HEK293 (cell line): ENCODE measurements around the gene UBE4B.
"Not testable (repeated sequence)": the region's sequence is repeated elsewhere in the genome, so short reads cannot be mapped to it uniquely, and the experiment has no call there.

Source experiments
- CTCF ChIA-PET: fragments of 350-600 bp; formaldehyde crosslinking; extraction: SDS; loops from one replicate; lab custom pipeline; 2021; ENCODE audit warnings: antibody characterized with exemption; lab: Yijun Ruan, JAX
- POLR2A ChIA-PET: fragments of 300-600 bp; formaldehyde crosslinking; extraction: SDS; loops from one replicate; lab custom pipeline; 2020; ENCODE audit warnings: antibody characterized with exemption, inconsistent platforms; lab: Yijun Ruan, JAX
- H3K27ac ChIP-seq: fragments of 200-500 bp; sonication (Bioruptor generic); 2 replicates; pipeline ENCODE4 v1.5.1; 2014; ENCODE audit warnings: low read depth, low read length, control low read depth, inconsistent platforms; ENCODE audit errors: extremely low read depth
- H3K36me3 ChIP-seq, 2 experiments: fragments of 200-500 bp in 1 of 2; sonication (Bioruptor generic) in 1 of 2; 1 replicate in 1 of 2; 2 replicates in 1 of 2; pipeline ENCODE4 v1.5.1; 2014 to 2017; ENCODE audit warnings: inconsistent platforms in 2 of 2, low read length in 2 of 2; ENCODE audit not compliant: control insufficient read depth in 2 of 2, insufficient read depth in 1 of 2
- H3K4me1 ChIP-seq: fragments of 200-500 bp; sonication (Bioruptor generic); 2 replicates; pipeline ENCODE4 v1.5.1; 2014; ENCODE audit warnings: mild to moderate bottlenecking, low read length, inconsistent platforms; ENCODE audit not compliant: control insufficient read depth, insufficient read depth
- H3K4me3 ChIP-seq: 2 replicates; pipeline ENCODE4 v1.5.1; 2011; ENCODE audit warnings: low read depth, mild to moderate bottlenecking, control low read depth, low read length, moderate library complexity
- H3K9me3 ChIP-seq: fragments of 200-500 bp; sonication (Bioruptor generic); 2 replicates; pipeline ENCODE4 v1.5.1; 2014; ENCODE audit warnings: low read depth, low read length, inconsistent platforms; ENCODE audit not compliant: control insufficient read depth, insufficient read depth
- FEZF1 ChIP-seq: fragments of 450-650 bp; formaldehyde crosslinking; IDR thresholded peaks from 2 replicates; pipeline ENCODE4 v1.5.1; 2016; ENCODE audit warnings: missing biosample characterization, missing genetic modification characterization
- GFI1B ChIP-seq: fragments of 450-650 bp; formaldehyde crosslinking; IDR thresholded peaks from 2 replicates; pipeline ENCODE4 v1.5.1; 2016; ENCODE audit warnings: missing biosample characterization, missing genetic modification characterization
- GLI2 ChIP-seq: fragments of 450-650 bp; formaldehyde crosslinking; IDR thresholded peaks from 2 replicates; pipeline ENCODE4; 2017; ENCODE audit warnings: missing biosample characterization, missing genetic modification characterization, low read depth, borderline replicate concordance
- SCRT1 ChIP-seq: fragments of 450-650 bp; formaldehyde crosslinking; IDR thresholded peaks from 2 replicates; pipeline ENCODE4 v1.5.1; 2016; ENCODE audit warnings: missing biosample characterization, missing genetic modification characterization, borderline replicate concordance
- ZBTB8A ChIP-seq: fragments of 450-650 bp; formaldehyde crosslinking; IDR thresholded peaks from 2 replicates; pipeline ENCODE4 v1.5.1; 2016; ENCODE audit warnings: missing biosample characterization, missing genetic modification characterization
- ZEB2 ChIP-seq: fragments of 450-650 bp; formaldehyde crosslinking; IDR thresholded peaks from 2 replicates; pipeline ENCODE4 v1.5.1; 2016; ENCODE audit warnings: missing biosample characterization, missing genetic modification characterization
- ZIC2 ChIP-seq: fragments of 450-650 bp; formaldehyde crosslinking; IDR thresholded peaks from 2 replicates; pipeline ENCODE4 v1.5.1; 2016; ENCODE audit warnings: missing biosample characterization, missing genetic modification characterization
- ZNF121 ChIP-seq: fragments of 450-650 bp; formaldehyde crosslinking; IDR thresholded peaks from 2 replicates; pipeline ENCODE4 v1.5.1; 2016; ENCODE audit warnings: missing biosample characterization, missing genetic modification characterization
- ZNF140 ChIP-seq: fragments of 450-650 bp; formaldehyde crosslinking; IDR thresholded peaks from 2 replicates; pipeline ENCODE4 v1.5.1; 2016; ENCODE audit warnings: missing biosample characterization, missing genetic modification characterization
- ZNF157 ChIP-seq: fragments of 450-650 bp; formaldehyde crosslinking; IDR thresholded peaks from 2 replicates; pipeline ENCODE4 v1.5.1; 2016; ENCODE audit warnings: missing biosample characterization, missing genetic modification characterization
- ZNF341 ChIP-seq: fragments of 450-650 bp; formaldehyde crosslinking; IDR thresholded peaks from 2 replicates; pipeline ENCODE4; 2016; ENCODE audit warnings: low read depth, missing biosample characterization, missing genetic modification characterization
- ZNF350 ChIP-seq: fragments of 450-650 bp; formaldehyde crosslinking; IDR thresholded peaks from 2 replicates; pipeline ENCODE4 v1.5.0; 2017; ENCODE audit warnings: missing biosample characterization, mild to moderate bottlenecking, missing genetic modification characterization
- ZNF510 ChIP-seq: fragments of 450-650 bp; formaldehyde crosslinking; IDR thresholded peaks from 2 replicates; pipeline ENCODE4 v1.5.1; 2018; ENCODE audit warnings: mild to moderate bottlenecking, missing genetic modification characterization, missing biosample characterization; ENCODE audit not compliant: insufficient replicate concordance
- ZNF521 ChIP-seq: fragments of 450-650 bp; formaldehyde crosslinking; IDR thresholded peaks from 2 replicates; pipeline ENCODE4 v1.5.1; 2017; ENCODE audit warnings: missing biosample characterization, mild to moderate bottlenecking, missing genetic modification characterization
- ZNF549 ChIP-seq: fragments of 450-650 bp; IDR thresholded peaks from 2 replicates; pipeline ENCODE4 v1.5.1; 2018; ENCODE audit warnings: missing biosample characterization, missing genetic modification characterization, mild to moderate bottlenecking, inconsistent platforms, moderate library complexity
- ZNF596 ChIP-seq: fragments of 450-650 bp; IDR thresholded peaks from 2 replicates; pipeline ENCODE4 v1.5.0; 2018; ENCODE audit warnings: missing biosample characterization, mild to moderate bottlenecking, missing genetic modification characterization, moderate library complexity
- ZNF623 ChIP-seq: fragments of 450-650 bp; formaldehyde crosslinking; IDR thresholded peaks from 2 replicates; pipeline ENCODE4 v1.5.1; 2016; ENCODE audit warnings: missing biosample characterization, missing genetic modification characterization
- ZNF624 ChIP-seq: fragments of 450-650 bp; formaldehyde crosslinking; IDR thresholded peaks from 2 replicates; pipeline ENCODE4 v1.5.1; 2017; ENCODE audit warnings: missing biosample characterization, missing genetic modification characterization
- ZNF776 ChIP-seq: fragments of 450-650 bp; formaldehyde crosslinking; IDR thresholded peaks from 2 replicates; pipeline ENCODE4 v1.5.0; 2017; ENCODE audit warnings: missing biosample characterization, missing genetic modification characterization, borderline replicate concordance
- TF ChIP-seq, protein P1 (sequence below): fragments of 450-650 bp; formaldehyde crosslinking; IDR thresholded peaks from 2 replicates; pipeline ENCODE4 v1.5.1; 2016; ENCODE audit warnings: missing biosample characterization, missing genetic modification characterization
- TF ChIP-seq, protein P2 (sequence below): fragments of 450-650 bp; formaldehyde crosslinking; IDR thresholded peaks from 2 replicates; pipeline ENCODE4 v1.5.1; 2017; ENCODE audit warnings: missing biosample characterization, missing genetic modification characterization
- TF ChIP-seq, protein P3 (sequence below): fragments of 450-650 bp; formaldehyde crosslinking; IDR thresholded peaks from 2 replicates; pipeline ENCODE4 v1.5.1; 2016; ENCODE audit warnings: missing biosample characterization, missing genetic modification characterization, low read depth

The UBE4B gene

GRCh38 chr1:10205206-10205605 lies 172.4 kb downstream of the UBE4B start:
- POLR2A ChIA-PET, result not testable (repeated sequence)
- CTCF ChIA-PET, result interaction anchor here (0.6 kb wide), 1 partner anchor 265 kb away, joined by 5 read pairs; no protein-coding TSS in a partner anchor
- TF ChIP-seq ZNF121, result peak; percentile 49

GRCh38 chr1:10207810-10208209 lies 175.1 kb downstream of the UBE4B start:
- TF ChIP-seq ZBTB8A (tag by site-specific recombination) (no peak), ZNF341 (no peak), ZNF596 (tag by site-specific recombination) (no peak), ZNF350 (tag by site-specific recombination) (no peak), ZNF521 (no peak), ZNF121 (no peak)
- H3K4me1 ChIP-seq, result peaks cover 4% of the 10 kb centered on the region
- ChIA-PET POLR2A (no interaction called here), CTCF (interaction anchor here (0.6 to 3.4 kb wide), 3 partner anchors 42 to 131 kb away, joined by 3 to 25 read pairs (median 3); no protein-coding TSS in a partner anchor)
- no peaks in the 10 kb centered on the region for H3K9me3 ChIP-seq
- H3K36me3 ChIP-seq, result no peaks in the 10 kb centered on the region
- no peak overlapping the region for H3K27ac ChIP-seq
- no peak overlapping the region for H3K4me3 ChIP-seq

More at GRCh38 chr1:10205206-10205605, 172.4 kb downstream of the UBE4B start:
- H3K4me1 ChIP-seq, H3K9me3 ChIP-seq, H3K27ac ChIP-seq, H3K4me3 ChIP-seq, H3K36me3 ChIP-seq: not testable (repeated sequence)

DNA sequence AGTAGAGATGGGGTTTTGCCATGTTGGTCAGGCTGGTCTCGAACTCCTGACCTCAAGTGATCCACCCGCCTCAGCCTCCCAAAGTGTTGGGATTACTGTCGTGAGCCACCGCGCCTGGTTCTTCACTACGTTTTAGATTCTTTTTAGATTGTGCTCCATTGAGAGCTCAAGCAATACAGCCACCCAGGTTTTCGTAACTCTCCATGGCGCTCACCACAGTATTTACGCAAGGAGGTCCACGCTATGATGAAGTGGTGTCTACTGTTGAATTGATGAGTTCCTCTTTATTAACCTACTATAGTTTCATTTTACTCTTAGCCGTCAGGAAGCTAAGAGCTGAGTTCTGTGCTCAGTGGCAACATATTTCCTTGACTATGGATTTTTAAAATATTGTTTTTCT lies 175.8 kb downstream of the UBE4B start:
- POLR2A ChIA-PET, result interaction anchor here (1.8 to 2.6 kb wide), 2 partner anchors 175 to 265 kb away, joined by 6 to 13 read pairs; partner anchors contain the start of genes LZIC, NMNAT1 and UBE4B
- Histone ChIP-seq H3K36me3 (no peaks in the 10 kb centered on the region), H3K27ac (no peak overlapping the region), H3K4me3 (no peak overlapping the region), H3K9me3 (no peaks in the 10 kb centered on the region), H3K4me1 (peaks cover 11% of the 10 kb centered on the region)
- CTCF ChIA-PET, result interaction anchor here (0.6 to 3.4 kb wide), 8 partner anchors 11 to 130 kb away, joined by 3 to 25 read pairs (median 3); no protein-coding TSS in a partner anchor
- TF ChIP-seq ZIC2, result no peak
- no peak for TF ChIP-seq ZNF776
- no peak for TF ChIP-seq ZNF140 (tag by site-specific recombination)
- no peak for TF ChIP-seq ZNF510 (tag by site-specific recombination)
- TF ChIP-seq SCRT1 (tag by site-specific recombination), result no peak
- TF ChIP-seq, protein P1, sequence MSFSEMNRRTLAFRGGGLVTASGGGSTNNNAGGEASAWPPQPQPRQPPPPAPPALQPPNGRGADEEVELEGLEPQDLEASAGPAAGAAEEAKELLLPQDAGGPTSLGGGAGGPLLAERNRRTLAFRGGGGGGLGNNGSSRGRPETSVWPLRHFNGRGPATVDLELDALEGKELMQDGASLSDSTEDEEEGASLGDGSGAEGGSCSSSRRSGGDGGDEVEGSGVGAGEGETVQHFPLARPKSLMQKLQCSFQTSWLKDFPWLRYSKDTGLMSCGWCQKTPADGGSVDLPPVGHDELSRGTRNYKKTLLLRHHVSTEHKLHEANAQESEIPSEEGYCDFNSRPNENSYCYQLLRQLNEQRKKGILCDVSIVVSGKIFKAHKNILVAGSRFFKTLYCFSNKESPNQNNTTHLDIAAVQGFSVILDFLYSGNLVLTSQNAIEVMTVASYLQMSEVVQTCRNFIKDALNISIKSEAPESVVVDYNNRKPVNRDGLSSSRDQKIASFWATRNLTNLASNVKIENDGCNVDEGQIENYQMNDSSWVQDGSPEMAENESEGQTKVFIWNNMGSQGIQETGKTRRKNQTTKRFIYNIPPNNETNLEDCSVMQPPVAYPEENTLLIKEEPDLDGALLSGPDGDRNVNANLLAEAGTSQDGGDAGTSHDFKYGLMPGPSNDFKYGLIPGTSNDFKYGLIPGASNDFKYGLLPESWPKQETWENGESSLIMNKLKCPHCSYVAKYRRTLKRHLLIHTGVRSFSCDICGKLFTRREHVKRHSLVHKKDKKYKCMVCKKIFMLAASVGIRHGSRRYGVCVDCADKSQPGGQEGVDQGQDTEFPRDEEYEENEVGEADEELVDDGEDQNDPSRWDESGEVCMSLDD (tag by site-specific recombination), result no peak
- TF ChIP-seq ZEB2 (tag by site-specific recombination), result no peak
- TF ChIP-seq ZNF549 (tag by site-specific recombination), result no peak

DNA sequence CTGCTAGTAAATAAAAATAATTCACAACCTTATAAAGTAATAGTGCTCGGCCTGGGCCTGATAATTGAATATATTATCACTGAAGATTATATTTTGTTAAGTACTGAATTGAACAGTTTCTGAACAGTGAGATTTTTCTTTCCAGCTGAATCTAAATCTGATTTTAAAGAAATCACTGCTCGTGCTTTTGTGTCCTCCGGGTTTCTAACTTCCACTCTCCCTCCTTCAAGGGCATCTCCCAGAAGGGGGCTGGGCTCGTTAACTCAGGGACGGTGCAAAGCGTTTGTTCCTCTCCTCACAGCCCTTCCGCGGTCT lies 176.8 kb downstream of the UBE4B start:
- POLR2A ChIA-PET, result interaction anchor here (1.0 to 2.6 kb wide), 11 partner anchors 8 to 266 kb away, joined by 3 to 13 read pairs (median 3); partner anchors contain the start of genes LZIC, NMNAT1 and UBE4B
- Histone ChIP-seq H3K4me3 (peak overlapping the region; percentile 69), H3K27ac (peak overlapping the region; percentile 72)
- TF ChIP-seq, protein P2, sequence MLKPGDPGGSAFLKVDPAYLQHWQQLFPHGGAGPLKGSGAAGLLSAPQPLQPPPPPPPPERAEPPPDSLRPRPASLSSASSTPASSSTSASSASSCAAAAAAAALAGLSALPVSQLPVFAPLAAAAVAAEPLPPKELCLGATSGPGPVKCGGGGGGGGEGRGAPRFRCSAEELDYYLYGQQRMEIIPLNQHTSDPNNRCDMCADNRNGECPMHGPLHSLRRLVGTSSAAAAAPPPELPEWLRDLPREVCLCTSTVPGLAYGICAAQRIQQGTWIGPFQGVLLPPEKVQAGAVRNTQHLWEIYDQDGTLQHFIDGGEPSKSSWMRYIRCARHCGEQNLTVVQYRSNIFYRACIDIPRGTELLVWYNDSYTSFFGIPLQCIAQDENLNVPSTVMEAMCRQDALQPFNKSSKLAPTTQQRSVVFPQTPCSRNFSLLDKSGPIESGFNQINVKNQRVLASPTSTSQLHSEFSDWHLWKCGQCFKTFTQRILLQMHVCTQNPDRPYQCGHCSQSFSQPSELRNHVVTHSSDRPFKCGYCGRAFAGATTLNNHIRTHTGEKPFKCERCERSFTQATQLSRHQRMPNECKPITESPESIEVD, result no peak
- TF ChIP-seq, protein P3, sequence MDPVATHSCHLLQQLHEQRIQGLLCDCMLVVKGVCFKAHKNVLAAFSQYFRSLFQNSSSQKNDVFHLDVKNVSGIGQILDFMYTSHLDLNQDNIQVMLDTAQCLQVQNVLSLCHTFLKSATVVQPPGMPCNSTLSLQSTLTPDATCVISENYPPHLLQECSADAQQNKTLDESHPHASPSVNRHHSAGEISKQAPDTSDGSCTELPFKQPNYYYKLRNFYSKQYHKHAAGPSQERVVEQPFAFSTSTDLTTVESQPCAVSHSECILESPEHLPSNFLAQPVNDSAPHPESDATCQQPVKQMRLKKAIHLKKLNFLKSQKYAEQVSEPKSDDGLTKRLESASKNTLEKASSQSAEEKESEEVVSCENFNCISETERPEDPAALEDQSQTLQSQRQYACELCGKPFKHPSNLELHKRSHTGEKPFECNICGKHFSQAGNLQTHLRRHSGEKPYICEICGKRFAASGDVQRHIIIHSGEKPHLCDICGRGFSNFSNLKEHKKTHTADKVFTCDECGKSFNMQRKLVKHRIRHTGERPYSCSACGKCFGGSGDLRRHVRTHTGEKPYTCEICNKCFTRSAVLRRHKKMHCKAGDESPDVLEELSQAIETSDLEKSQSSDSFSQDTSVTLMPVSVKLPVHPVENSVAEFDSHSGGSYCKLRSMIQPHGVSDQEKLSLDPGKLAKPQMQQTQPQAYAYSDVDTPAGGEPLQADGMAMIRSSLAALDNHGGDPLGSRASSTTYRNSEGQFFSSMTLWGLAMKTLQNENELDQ (tag by site-specific recombination), result no peak
- TF ChIP-seq ZNF624 (tag by site-specific recombination) (no peak), ZEB2 (tag by site-specific recombination) (no peak), ZNF157 (tag by site-specific recombination) (no peak), FEZF1 (tag by site-specific recombination) (no peak), GFI1B (tag by site-specific recombination) (0 out of 2 replicates have a peak, but pooled peaks have one; percentile 37), ZNF623 (tag by site-specific recombination) (no peak), GLI2 (tag by site-specific recombination) (no peak)

More for the DNA sequence above, 176.8 kb downstream of the UBE4B start:
- CTCF ChIA-PET, result interaction anchor here (0.6 to 3.4 kb wide), 41 partner anchors 9 to 703 kb away, joined by 3 to 25 read pairs (median 4); no protein-coding TSS in a partner anchor
- no peaks in the 10 kb centered on the region for H3K9me3 ChIP-seq
- peaks cover 11% of the 10 kb centered on the region for H3K4me1 ChIP-seq
- no peaks in the 10 kb centered on the region for H3K36me3 ChIP-seq
